SH-SY5Y (cell line): ENCODE measurements around the gene TEDC1.

Experiments used
- GATA2 ChIP-seq: IDR thresholded peaks from 2 replicates; pipeline ENCODE4 v1.6.1; 2011; ENCODE audit warnings: mild to moderate bottlenecking, low read depth, low read length
- GATA3 ChIP-seq: IDR thresholded peaks from 2 replicates; pipeline ENCODE4 v1.6.1; 2011; ENCODE audit warnings: low read depth, mild to moderate bottlenecking, low read length, moderate library complexity

Gene TEDC1

DNA sequence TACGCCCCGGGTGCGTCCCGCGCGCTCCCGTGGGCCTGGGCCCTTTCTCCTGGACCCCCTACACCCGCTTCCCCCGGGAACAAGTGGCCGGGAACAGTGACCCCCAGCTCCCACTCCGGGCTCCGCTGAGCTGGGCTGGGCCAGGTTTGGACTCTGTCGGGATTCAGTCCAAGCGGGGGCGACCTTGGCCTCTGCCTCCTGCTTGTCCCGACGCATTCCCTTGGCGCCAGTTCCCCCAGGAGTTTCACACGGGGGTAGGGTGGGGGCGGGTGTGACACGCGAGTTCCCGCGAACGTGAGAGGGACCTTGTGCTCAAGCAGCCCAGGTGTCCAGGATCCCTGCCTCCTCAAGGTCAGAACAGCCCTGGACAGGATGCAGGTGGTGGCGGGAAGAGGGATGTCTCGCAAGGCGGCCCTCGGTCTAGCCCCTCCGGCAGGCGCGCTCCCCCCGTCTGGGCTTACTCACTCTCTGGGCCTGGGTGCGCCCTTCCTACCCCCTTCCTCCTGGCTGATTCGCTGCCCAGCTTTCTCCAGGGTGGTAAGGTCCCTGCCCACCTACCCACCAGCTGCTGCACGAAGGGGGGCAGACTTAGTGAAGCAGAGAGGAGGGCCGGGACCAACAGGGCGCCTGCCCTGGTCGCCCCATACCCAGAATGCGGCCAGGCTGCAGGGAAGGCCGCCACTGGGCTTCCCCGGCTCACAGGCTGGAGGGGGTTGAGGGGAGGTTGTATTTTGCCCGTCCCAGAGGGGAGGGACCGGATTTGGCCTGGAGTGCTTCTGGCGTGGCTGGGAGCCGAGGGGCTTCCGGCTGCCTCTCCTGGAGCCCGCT, 15.6 kb upstream of the TEDC1 start:
- TF ChIP-seq GATA2 (no peak), GATA3 (no peak)

DNA sequence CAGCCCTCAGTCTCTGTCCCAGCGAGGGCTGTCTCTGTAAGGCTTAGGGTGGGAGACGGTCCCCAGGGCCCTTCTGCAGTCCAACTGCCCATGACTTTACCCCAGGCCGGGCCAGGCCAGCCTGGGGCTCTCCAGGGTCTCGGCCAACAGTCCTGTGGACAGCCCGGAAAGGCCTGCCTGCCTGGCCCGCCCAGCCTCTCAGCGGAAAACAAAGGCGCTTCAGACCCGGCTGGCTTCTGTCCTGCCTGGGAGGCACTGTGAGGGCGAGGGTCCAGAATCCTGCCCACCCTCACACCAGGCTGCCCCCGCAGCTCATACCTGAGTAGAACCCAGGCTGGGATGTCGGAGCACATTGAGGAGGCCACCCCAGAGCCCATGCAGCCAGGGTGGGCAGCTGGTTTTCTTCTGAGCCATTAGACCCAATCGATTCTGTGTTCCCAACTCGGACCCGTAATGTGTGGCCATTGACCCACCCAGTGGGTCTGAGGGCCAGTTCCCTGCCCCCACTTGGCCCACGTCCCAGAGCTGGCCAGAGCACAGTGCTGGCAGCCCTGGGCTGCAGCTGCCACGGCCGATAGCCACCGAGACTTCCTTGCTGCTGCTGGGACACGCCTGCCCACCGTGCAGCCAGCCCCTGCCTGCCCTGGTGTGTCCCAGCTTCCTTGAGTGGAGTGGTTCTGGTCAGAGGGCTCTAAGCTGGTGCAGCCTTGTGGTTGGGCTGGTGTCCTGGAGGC, 14.8 kb upstream of the TEDC1 start:
- TF ChIP-seq GATA3 (no peak), GATA2 (no peak; the same call in 1 of the 2 replicates)

DNA sequence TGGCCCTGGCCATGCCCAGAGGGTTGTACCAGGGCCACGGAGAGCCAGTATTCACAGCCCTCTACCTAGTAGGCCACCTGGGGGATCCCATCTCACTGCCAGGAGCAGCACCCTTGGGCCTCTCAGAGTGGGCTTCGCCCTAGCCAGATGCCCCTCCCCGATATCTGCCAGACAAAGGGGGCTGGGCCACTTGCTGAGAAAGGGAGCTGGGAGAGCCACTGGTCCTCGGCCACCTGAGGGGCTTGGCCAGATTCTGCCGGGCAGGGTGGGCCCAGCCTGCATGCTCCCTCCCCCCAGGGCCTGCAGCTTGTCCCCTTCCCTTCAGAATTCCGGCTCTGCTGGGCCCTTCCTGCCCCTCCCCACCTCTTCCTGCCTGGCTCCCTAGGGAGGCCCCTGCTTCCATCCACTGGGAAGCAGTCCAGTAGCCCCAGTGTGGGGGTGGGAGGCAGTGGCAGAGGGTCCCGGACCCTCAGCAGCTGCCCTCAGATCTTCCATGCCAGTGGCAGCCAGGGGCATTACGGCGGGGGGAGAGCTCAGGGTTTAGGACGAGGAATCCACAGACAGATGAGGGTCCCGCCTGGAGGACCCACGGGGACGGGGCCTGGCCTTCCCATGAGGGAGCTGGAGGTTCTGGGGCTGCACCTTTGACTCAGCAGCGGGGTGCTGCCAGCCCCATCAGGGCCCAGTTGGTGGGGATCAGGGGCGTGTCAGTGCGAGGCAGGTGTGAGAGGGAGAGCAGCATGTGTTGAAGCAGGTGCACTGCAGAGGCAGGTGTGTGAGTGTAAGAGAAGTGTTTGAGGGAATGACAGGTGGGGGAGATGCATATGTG, 14.0 kb upstream of the TEDC1 start:
- TF ChIP-seq GATA2 = no peak; the same call in 1 of the 2 replicates
- no peak for TF ChIP-seq GATA3

DNA sequence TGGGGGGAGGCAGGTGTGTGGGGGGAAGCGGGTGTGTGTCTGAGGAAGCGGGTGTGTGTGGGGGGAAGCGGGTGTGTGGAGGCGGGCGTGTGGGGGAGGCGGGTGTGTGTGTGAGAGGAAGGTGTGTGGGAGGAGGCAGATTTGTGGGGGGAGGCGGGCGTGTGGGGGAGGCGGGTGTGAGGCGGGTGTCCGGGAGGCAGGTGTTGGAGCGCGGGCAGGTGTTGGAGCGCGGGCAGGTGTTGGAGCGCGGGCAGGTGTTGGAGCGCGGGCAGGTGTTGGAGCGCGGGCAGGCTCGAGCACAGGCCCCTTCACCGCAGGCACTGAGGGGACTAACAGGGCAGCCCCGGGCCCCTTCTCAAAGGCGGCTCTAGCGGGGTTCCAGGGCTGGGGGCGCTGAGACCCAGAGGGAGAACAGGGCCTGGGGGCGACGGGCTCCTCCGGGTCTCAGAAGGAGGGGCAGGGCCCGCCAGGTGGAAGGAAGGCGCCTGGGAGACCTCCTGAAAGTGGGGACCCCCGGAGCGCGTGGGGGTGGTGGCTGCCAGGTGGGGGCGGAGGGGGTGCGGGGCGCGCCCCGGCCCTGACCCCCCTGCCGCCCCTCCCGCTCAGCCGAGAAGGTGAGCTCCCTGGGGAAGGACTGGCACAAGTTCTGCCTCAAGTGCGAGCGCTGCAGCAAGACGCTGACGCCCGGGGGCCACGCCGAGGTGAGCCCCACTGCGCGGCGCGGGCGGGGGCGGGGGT, 13.2 kb upstream of the TEDC1 start:
- no peak for TF ChIP-seq GATA2
- TF ChIP-seq GATA3 = no peak

DNA sequence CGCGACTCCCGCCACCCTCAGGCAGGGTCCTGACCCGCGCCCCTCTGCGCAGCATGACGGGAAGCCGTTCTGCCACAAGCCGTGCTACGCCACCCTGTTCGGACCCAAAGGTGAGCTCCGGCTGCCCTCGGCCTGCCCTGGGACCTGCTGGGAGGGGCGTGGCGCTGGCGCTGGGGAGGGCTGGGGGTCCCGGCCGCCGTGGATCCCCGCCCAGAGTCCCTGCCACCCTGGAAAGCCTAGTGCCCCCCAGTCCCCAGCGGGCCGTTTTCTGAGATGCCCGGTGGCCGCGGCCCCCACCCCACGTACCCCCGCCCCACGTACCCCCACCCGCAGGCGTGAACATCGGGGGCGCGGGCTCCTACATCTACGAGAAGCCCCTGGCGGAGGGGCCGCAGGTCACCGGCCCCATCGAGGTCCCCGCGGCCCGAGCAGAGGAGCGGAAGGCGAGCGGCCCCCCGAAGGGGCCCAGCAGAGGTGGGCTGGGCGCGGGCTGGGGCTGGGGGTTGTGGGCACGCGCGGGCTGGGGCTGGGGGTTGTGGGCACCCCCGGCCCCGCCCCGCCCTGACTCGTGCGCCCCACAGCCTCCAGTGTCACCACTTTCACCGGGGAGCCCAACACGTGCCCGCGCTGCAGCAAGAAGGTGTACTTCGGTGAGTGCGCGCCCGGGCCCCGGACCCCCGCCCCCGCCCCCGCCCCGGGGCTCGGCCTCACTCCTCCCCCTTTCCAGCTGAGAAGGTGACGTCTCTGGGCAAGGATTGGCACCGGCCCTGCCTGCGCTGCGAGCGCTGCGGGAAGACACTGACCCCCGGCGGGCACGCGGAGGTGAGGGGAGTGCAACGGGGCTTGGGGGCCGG, 12.4 kb upstream of the TEDC1 start:
- no peak for TF ChIP-seq GATA2
- no peak for TF ChIP-seq GATA3

DNA sequence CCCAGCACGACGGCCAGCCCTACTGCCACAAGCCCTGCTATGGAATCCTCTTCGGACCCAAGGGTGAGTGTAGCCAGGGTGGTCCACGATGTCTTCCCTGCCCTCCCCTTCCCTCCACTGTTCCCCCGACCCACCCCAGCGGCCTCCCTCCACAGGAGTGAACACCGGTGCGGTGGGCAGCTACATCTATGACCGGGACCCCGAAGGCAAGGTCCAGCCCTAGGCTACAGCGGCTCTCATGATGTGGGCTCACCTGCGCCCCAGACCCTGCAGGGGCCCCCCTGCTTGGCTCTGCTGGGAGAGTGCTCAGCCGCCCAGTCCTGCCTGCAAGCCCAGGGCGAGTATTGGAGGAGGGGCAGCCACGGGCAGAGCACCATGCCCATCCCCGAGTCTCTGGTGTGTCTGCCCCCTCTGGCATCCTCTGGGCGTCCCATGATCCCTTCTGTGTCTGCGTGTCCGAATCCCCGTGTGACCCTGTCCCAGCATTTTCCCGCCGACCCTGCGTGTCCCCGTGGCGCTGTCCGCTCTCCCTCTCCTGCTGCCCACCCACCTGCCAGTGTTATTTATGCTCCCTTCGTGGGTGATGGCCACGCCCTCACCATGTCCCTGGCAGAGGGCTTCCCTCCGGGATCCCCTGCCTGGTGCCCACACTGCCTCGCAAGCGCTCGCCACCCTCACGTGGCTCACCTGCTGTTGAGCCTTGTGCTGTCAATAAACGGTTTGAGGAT, 11.5 kb upstream of the TEDC1 start:
- TF ChIP-seq GATA3 (no peak), GATA2 (no peak)

DNA sequence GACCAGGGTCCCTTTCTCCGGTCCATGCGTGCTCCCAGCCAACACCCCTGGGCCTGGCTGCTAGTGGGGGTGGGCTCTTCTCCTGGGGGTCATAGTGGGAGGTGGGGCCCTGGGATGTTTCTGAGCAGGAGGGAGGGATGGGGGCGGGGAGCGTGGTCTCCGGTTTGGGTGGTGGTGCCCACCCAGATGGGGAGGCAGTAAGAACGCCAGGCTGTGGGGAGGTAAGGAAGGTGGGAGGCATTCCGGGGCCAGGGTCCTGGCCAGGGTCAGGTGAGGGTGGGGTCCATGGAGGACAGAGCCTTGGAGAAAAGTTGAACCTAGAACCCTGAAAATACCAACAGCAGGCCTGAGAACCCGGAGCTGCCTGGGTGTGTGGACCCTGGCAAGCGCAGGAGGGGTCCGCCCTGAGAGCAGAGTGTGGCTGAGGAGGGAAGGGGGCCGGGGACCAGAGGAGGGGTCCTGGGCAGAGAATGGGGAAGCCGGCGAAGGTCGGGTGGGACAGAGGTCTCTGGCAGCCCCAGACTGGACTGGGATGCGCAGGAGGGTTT, 10.8 kb upstream of the TEDC1 start:
- TF ChIP-seq GATA2 (no peak), GATA3 (no peak)

DNA sequence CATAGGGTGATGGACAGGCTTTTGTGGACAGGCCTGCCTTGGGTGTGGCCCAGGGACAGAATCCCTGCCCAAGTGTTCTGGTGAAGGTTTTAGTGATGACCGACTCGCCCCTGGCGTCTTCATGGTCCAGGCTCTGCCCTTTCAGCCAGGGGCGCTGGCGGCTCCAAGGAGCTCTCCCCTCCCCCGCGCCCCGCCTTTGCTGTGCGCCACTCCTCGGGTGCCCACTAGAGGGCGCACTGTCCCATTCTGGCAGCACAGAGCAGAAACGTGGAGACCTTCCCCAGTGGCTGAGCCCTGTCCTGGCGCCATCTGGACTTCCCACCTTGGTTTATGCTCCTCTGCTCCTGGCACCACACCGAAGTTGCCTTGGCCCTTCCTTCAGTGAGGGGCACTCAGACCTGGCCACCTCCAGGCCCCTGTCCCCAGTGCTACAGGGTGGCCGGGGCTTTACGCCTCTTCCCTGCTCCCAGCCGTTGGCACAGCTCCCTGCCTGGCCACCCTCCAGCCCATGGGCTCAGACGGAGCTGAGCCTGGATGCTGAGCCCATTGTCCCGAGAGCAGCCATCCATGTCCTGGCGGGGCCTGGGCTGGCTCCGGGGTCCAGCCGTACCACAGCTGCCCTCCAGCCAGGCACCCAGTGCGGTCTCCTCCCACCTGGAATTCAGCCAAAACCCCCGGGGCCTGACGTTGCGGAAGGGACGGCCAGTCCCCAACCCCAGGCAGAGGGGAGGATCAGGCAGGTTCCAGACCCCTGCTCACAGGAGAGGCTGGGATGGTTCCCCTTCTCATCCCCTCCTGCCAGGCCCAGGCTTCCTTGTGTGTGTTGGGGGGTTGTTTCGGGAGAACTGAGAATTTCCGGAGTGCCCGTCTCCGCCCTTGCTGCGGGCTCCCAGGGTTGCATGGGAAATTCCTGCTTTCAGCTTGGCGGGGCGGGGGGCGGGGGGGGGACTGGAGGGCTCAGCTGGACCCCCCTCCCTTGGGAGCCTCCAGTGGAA, 9.9 kb upstream of the TEDC1 start:
- TF ChIP-seq GATA2 (no peak), GATA3 (no peak)

DNA sequence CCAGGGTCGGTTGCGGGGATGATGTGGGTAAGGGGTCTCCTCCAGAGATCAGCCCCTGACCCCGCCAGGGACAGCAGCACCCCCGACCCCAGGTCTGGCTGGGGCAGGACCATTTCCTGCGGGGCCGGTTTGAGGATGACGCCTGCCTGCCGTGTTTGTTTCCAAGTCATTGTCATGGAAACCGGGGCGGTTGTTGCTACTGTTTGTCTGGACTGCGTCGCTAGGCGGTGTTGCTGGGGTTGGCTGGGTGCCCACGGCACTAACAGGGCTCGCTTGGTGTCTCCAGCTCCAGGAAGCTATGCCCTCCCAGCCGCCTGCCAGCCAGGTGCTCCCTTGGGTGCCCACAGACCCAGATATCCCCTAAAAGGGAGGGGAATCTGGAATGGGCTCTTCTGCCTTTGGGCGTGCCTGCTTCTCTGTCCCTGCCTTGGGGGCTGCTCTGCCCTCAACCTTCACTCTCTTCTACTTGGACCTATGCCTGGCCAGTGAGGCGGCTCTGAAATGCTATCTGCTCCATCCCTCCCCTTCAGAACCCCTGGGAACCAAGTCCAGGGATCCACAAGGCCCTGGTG, 9.1 kb upstream of the TEDC1 start:
- TF ChIP-seq GATA2 (no peak), GATA3 (no peak)

DNA sequence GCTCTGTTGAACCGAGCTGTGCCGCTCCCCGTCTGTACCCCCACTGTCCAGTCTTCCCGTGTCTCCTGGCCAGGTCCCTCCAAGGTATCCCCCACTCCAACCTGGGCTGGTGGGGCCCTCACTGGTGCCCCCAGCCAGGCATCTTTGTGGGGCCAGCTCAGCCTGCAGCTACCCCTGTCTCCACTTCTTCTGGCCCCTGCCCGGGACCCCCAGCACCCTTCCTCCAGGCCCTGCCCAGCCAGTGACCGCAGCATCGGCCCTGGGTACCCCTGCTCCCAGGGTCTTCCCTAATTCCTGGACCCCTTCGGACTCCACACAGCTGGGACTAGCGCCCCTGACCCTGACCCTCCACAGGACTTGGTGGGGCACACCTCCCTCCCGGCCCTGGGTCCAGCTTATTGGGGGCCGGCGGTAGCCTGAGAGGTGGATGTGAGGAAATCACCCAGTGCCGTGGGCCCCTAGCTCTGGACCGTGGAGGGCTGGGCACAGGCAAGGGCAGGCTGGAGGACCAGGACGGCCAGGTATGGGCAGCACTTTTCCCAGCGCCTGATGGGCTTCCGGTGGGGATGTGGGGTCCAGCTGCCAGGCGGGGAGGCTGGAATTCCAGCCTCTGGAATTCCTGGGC, 8.4 kb upstream of the TEDC1 start:
- TF ChIP-seq GATA3 = no peak
- no peak for TF ChIP-seq GATA2
